K562 (cell line): ENCODE data around the gene ARMC8. TPM values are rescaled to one million over a fixed set of nuclear protein-coding genes. Genes with fewer than 3 reads are reported as not detected.

Source experiments
- ARID4B ChIP-seq: sonication (generic); formaldehyde crosslinking; IDR thresholded peaks from 2 replicates; pipeline ENCODE4 v1.8.0; 2022; ENCODE audit warnings: mild to moderate bottlenecking, missing genetic modification reagents
- ATF6 ChIP-seq: sonication (generic); formaldehyde crosslinking; IDR thresholded peaks from 2 replicates; pipeline ENCODE4 v1.4.0; 2020; ENCODE audit warnings: mild to moderate bottlenecking, missing genetic modification reagents
- CBX3 ChIP-seq, 2 experiments: IDR thresholded peaks; 1 replicate in 1 of 2; 2 replicates in 1 of 2; pipeline ENCODE4 v1.6.1; 2012; ENCODE audit warnings: inconsistent platforms in 2 of 2, low read length in 2 of 2, borderline replicate concordance in 1 of 2, control low read depth in 1 of 2
- FUS ChIP-seq: fragments of 200-400 bp; formaldehyde crosslinking; optimal IDR thresholded peaks from 2 replicates; pipeline ENCODE3; 2017; ENCODE audit warnings: low read depth, low read length
- ID3 ChIP-seq, 2 experiments: fragments of 250-450 bp in 1 of 2; fragments of 450-650 bp in 1 of 2; sonication (Bioruptor Pico) in 1 of 2; IDR thresholded peaks; 2 replicates each; pipeline versions ENCODE4 v1.6.1 to v1.8.0; 2016 to 2021; ENCODE audit warnings: mild to moderate bottlenecking in 2 of 2, moderate library complexity in 2 of 2, missing compliant biosample characterization in 1 of 2, missing genetic modification characterization in 1 of 2
- MYC ChIP-seq, 2 experiments: fragments of 250-450 bp in 1 of 2; sonication (Bioruptor Pico) in 1 of 2; IDR thresholded peaks; 2 replicates each; pipeline versions ENCODE4 v1.5.1 to v1.6.1; 2012 to 2021; ENCODE audit warnings: low read depth in 2 of 2, borderline replicate concordance in 1 of 2, improper control_type of control experiment in 1 of 2, low read length in 1 of 2, mild to moderate bottlenecking in 1 of 2, moderate library complexity in 1 of 2
- U2AF2 ChIP-seq: fragments of 200-400 bp; formaldehyde crosslinking; optimal IDR thresholded peaks from 2 replicates; pipeline ENCODE3; 2017; ENCODE audit warnings: low read depth, mild to moderate bottlenecking, low read length
- ZNF143 ChIP-seq: sonication (generic); formaldehyde crosslinking; IDR thresholded peaks from 2 replicates; pipeline ENCODE4 v1.9.0; 2022; ENCODE audit warnings: mild to moderate bottlenecking, missing genetic modification reagents
- polyA plus RNA-seq, 8 experiments: library from polyadenylated mRNA; depleted of rRNA in 4 of 8; stranded (reverse) in 5 of 8; unstranded in 3 of 8; fragments of >200 nt; fragmentation: Nextera tagmentation in 2 of 8; fragmentation: Illumina TruSeq in 1 of 8; extraction: Ambion mirVana in 2 of 8; extraction: Trizol in 1 of 8; gene quantifications; 2 replicates each; pipeline versions ENCODE4 v1.2.1 to v1.2.3, GENCODE V29; 2011 to 2014; ENCODE audit warnings: inconsistent platforms in 1 of 8, missing spikeins in 1 of 8
- total RNA-seq, 7 experiments: library from RNA; depleted of rRNA in 6 of 7; stranded (reverse); fragments of >200 nt in 6 of 7; fragmentation: Illumina TruSeq in 2 of 7; extraction: Trizol in 2 of 7; gene quantifications; 2 replicates each; pipeline versions ENCODE4 v1.2.1 to v1.2.3, GENCODE V29; 2011 to 2021; ENCODE audit warnings: low replicate concordance in 1 of 7

ARMC8 gene
- total and polyA plus RNA-seq, 9 of the 15 experiments (the other 6 are each of a cell fraction or from before 2014, with no cell fraction given): 22.4 to 76.1 (median 37.3) TPM

GRCh38 chr3:138338811-138339210 lies 151.7 kb downstream of the ARMC8 start (continued):
- no peak for TF ChIP-seq ATF6 (CRISPR knock-in tag)
- no peak for TF ChIP-seq CBX3 (IDR thresholded peaks at IDR 0.05; ENCODE audit: borderline replicate concordance in 1 of 2, low read length in 2 of 2)
- no peak for TF ChIP-seq ZNF143 (CRISPR knock-in tag)
- no peak for TF ChIP-seq MYC (IDR thresholded peaks at IDR 0.05; ENCODE audit: low read depth, low read length)
- no peak for TF ChIP-seq MYC (CRISPR knock-in tag; IDR thresholded peaks at IDR 0.05; ENCODE audit: borderline replicate concordance, low read depth)
- no peak for TF ChIP-seq FUS
- no peak for TF ChIP-seq ARID4B
- no peak for TF ChIP-seq ID3 (CRISPR knock-in tag; IDR thresholded peaks at IDR 0.05)
- TF ChIP-seq ID3 (tag; IDR thresholded peaks at IDR 0.05): no peak
- no peak for TF ChIP-seq U2AF2
